ENCODE results near the gene MYO6. TPM values are rescaled to one million over a fixed set of nuclear protein-coding genes. Genes with fewer than 3 reads are reported as not detected.

The MYO6 gene
- total RNA-seq, 1 donor from 2014 or later = 135 TPM

DNA sequence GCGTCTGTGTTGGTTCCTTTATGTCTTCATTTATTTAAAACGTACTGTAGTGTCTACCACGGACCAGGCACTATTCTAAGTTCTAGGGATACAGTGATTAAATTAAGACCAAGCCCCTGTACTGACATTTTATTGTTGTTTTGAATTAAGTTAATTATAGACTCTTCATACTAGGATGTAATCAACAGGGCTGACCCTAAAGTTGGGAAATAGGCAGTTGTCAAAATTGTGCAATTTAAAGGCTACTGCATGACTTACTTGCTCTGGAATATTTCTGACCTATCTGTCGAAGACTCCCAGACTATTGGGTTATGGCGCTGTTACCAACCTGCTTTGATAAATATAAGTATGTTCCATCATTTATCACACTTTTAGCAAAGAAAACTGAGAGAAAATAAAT is 6.7 kb downstream of the MYO6 start:
- no peaks in the 10 kb centered on the region for H3K9me3 Mint-ChIP-seq (ENCODE audit: unreplicated experiment)
- H3K27ac Mint-ChIP-seq (ENCODE audit: unreplicated experiment) = peak overlapping the region; percentile 18
- DNase-seq (ENCODE audit: low spot score) = no peak
- H3K27me3 Mint-ChIP-seq (ENCODE audit: unreplicated experiment) = peaks cover 3% of the 10 kb centered on the region
- H3K36me3 Mint-ChIP-seq (ENCODE audit: low read depth, unreplicated experiment) = peaks cover 14% of the 10 kb centered on the region
- TF ChIP-seq, protein P1, sequence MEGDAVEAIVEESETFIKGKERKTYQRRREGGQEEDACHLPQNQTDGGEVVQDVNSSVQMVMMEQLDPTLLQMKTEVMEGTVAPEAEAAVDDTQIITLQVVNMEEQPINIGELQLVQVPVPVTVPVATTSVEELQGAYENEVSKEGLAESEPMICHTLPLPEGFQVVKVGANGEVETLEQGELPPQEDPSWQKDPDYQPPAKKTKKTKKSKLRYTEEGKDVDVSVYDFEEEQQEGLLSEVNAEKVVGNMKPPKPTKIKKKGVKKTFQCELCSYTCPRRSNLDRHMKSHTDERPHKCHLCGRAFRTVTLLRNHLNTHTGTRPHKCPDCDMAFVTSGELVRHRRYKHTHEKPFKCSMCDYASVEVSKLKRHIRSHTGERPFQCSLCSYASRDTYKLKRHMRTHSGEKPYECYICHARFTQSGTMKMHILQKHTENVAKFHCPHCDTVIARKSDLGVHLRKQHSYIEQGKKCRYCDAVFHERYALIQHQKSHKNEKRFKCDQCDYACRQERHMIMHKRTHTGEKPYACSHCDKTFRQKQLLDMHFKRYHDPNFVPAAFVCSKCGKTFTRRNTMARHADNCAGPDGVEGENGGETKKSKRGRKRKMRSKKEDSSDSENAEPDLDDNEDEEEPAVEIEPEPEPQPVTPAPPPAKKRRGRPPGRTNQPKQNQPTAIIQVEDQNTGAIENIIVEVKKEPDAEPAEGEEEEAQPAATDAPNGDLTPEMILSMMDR (IDR thresholded peaks at IDR 0.05; ENCODE audit: unreplicated experiment) = no peak
- no peak overlapping the region for H3K4me3 Mint-ChIP-seq (ENCODE audit: unreplicated experiment)
- peaks cover 41% of the 10 kb centered on the region for H3K4me1 Mint-ChIP-seq (ENCODE audit: unreplicated experiment)

DNA sequence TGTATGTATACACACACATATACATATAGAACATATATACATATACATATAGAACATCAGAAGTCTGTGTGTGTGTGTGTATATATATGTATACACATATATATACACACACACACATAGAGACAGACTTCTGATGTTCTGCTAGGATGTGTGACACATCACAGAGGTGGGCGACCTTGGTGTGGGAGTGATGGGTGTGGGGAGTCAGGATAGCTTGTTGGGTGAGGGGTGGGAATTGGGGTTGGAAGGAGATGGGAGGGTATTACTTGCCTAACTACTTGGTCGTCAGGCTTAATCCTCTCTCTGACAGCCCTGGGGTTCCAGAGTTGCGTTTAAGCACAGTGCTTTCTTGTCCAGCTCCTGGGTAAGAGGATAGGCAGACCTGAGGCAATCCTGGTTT is 8.3 kb downstream of the MYO6 start:
- H3K27ac Mint-ChIP-seq (ENCODE audit: unreplicated experiment) = no peak overlapping the region
- H3K36me3 Mint-ChIP-seq (ENCODE audit: low read depth, unreplicated experiment) = peaks cover 5% of the 10 kb centered on the region
- H3K4me3 Mint-ChIP-seq (ENCODE audit: unreplicated experiment) = no peak overlapping the region
- peaks cover 3% of the 10 kb centered on the region for H3K27me3 Mint-ChIP-seq (ENCODE audit: unreplicated experiment)
- H3K4me1 Mint-ChIP-seq (ENCODE audit: unreplicated experiment) = peaks cover 38% of the 10 kb centered on the region
- DNase-seq (ENCODE audit: low spot score) = no peak
- H3K9me3 Mint-ChIP-seq (ENCODE audit: unreplicated experiment) = no peaks in the 10 kb centered on the region
- TF ChIP-seq, protein P1 (IDR thresholded peaks at IDR 0.05; ENCODE audit: unreplicated experiment) = no peak

DNA sequence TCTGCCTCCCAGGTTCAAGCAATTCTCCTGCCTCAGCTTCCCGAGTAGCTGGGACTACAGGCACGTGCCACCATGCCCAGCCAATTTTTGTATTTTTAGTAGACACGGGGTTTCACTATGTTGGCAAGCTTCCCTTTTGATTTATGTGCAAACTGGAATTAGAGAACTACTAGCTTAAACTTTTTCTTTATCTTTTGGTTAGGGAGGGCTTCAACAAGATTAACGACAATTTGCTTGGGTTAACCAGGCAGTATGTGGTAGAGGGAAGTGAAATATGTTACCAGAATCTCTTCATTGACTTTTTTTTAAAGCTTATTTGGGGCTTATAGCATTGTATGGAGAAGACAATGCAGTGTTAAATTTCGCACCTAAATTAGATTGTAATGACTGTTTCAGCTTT is 9.0 kb downstream of the MYO6 start:
- Mint-ChIP-seq H3K27ac (ENCODE audit: unreplicated experiment) (no peak overlapping the region), H3K36me3 (ENCODE audit: low read depth, unreplicated experiment) (peaks cover under 1% of the 10 kb centered on the region), H3K9me3 (ENCODE audit: unreplicated experiment) (no peaks in the 10 kb centered on the region), H3K4me1 (ENCODE audit: unreplicated experiment) (peaks cover 30% of the 10 kb centered on the region), H3K4me3 (ENCODE audit: unreplicated experiment) (peak overlapping the region; percentile 18), H3K27me3 (ENCODE audit: unreplicated experiment) (peaks cover 2% of the 10 kb centered on the region)
- TF ChIP-seq, protein P1 (IDR thresholded peaks at IDR 0.05; ENCODE audit: unreplicated experiment) = no peak
- DNase-seq (ENCODE audit: low spot score) = no peak

DNA sequence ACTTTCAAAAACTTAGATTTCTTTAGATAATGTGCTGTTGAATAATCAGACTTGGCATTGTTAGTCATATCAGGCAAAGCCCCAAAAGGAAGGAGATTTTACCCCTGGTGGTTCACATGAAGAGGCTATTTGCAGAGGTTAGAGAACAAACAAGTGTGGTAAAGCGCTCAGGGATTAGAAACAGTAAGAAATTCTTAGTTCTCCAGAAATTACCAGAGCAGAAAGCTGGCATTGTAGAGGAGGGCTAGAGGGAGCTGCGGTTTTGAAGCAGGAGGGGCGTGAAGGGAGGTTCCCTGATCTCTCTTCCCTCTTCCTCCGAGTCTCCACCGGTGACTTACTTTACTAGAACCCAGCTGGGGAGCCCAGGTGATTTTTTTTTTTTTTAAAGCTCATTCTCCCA is 10.2 kb downstream of the MYO6 start:
- TF ChIP-seq, protein P1 (IDR thresholded peaks at IDR 0.05; ENCODE audit: unreplicated experiment) = no peak
- Mint-ChIP-seq H3K27me3 (ENCODE audit: unreplicated experiment) (peaks cover 2% of the 10 kb centered on the region), H3K4me3 (ENCODE audit: unreplicated experiment) (no peak overlapping the region), H3K27ac (ENCODE audit: unreplicated experiment) (peak overlapping the region; percentile 16), H3K4me1 (ENCODE audit: unreplicated experiment) (peaks cover 26% of the 10 kb centered on the region), H3K36me3 (ENCODE audit: low read depth, unreplicated experiment) (peaks cover 3% of the 10 kb centered on the region), H3K9me3 (ENCODE audit: unreplicated experiment) (no peaks in the 10 kb centered on the region)
- no peak for DNase-seq (ENCODE audit: low spot score)

DNA sequence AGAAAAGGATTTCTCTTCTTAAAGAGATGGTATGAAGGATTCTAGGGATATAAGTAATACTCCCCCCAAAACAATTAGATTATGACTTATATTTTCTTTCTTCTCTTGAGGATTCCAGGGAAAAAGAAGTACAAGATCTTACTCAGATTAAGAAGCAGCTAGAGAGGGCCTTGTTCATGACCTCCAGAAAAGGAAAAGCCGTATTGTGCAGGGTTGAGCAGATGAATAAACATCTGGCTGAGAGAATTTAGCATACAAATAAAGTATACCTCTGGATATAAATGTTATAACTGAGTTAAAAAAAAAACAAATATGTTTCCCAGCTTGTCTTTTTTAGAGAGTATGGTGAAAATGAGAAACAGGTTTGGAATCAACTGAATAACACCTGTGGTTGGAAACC is 11.3 kb downstream of the MYO6 start:
- H3K4me1 Mint-ChIP-seq (ENCODE audit: unreplicated experiment) = peaks cover 20% of the 10 kb centered on the region
- no peaks in the 10 kb centered on the region for H3K9me3 Mint-ChIP-seq (ENCODE audit: unreplicated experiment)
- TF ChIP-seq, protein P1 (IDR thresholded peaks at IDR 0.05; ENCODE audit: unreplicated experiment) = no peak
- H3K36me3 Mint-ChIP-seq (ENCODE audit: low read depth, unreplicated experiment) = peaks cover 6% of the 10 kb centered on the region
- peaks cover 2% of the 10 kb centered on the region for H3K27me3 Mint-ChIP-seq (ENCODE audit: unreplicated experiment)
- DNase-seq (ENCODE audit: low spot score) = no peak
- no peak overlapping the region for H3K27ac Mint-ChIP-seq (ENCODE audit: unreplicated experiment)
- no peak overlapping the region for H3K4me3 Mint-ChIP-seq (ENCODE audit: unreplicated experiment)

Data from endothelial cell (in vitro differentiated cells).